Large intestine (tissue), 3 donors: ENCODE data around the gene AQP6. TPM values are rescaled to one million over a fixed set of nuclear protein-coding genes. Genes with fewer than 3 reads are reported as not detected.

Source experiments
- DNase-seq, 2 donors: peaks; one replicate each; pipeline versions ENCODE4 v3.0.0 to v3.0.0-alpha.2; 2013
- H3K27ac ChIP-seq: one replicate; pipeline ENCODE4 v1.5.1; 2013; ENCODE audit warnings: low read length
- H3K27me3 ChIP-seq: 2 replicates; pipeline ENCODE4 v1.6.1; 2013; ENCODE audit warnings: low read length; ENCODE audit not compliant: control insufficient read depth, insufficient read depth
- H3K36me3 ChIP-seq: 2 replicates; pipeline ENCODE4 v1.6.1; 2013; ENCODE audit warnings: low read length; ENCODE audit not compliant: control insufficient read depth, insufficient read depth
- H3K4me1 ChIP-seq: one replicate; pipeline ENCODE4 v1.6.1; 2013; ENCODE audit warnings: low read length; ENCODE audit not compliant: control insufficient read depth, insufficient read depth
- H3K4me3 ChIP-seq: one replicate; pipeline ENCODE4 v1.5.1; 2013; ENCODE audit warnings: low read length
- H3K9me3 ChIP-seq: one replicate; pipeline ENCODE4 v1.6.1; 2013; ENCODE audit warnings: mild to moderate bottlenecking, low read depth, low read length, moderate library complexity; ENCODE audit not compliant: control insufficient read depth
- WGBS: methylation state at CpG from one replicate; pipeline ENCODE4 v1.1.5; 2013; ENCODE audit warnings: low lambda C conversion rate; ENCODE audit not compliant: insufficient coverage; 5-methylcytosine and 5-hydroxymethylcytosine counted together
- polyA plus RNA-seq: library from polyadenylated mRNA; unstranded; fragments of 120-200 nt; gene quantifications from one replicate; pipeline ENCODE4 v1.2.1, GENCODE V29; 2013

AQP6 gene
- polyA plus RNA-seq, 1 donor, result 0.49 TPM

DNA sequence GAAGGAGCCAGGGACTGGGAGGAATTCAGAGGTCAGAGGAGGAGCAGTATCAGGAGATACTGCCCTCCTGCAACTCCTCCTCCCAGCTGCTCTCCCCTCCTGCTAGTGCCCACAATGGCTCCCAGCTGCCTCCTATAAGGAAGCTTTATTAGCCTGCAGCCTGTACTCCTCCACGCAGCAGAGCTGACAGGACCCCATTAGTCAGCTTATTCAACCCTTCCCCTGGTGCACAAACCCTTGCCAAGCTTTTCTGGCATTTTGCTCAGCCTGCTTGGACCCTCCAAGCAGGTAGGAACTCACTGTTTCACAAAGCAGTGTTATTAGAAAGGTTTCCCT lies 29.2 kb upstream of the AQP6 start:
- H3K27me3 ChIP-seq, result peaks cover 2% of the 10 kb centered on the region
- no peak for DNase-seq
- H3K36me3 ChIP-seq, result no peaks in the 10 kb centered on the region
- H3K4me1 ChIP-seq, result peaks cover 19% of the 10 kb centered on the region
- no peaks in the 10 kb centered on the region for H3K9me3 ChIP-seq
- no peak overlapping the region for H3K4me3 ChIP-seq
- H3K27ac ChIP-seq, result no peak overlapping the region
- no CpG with 5 or more reads among the region's 1 CpG for WGBS

DNA sequence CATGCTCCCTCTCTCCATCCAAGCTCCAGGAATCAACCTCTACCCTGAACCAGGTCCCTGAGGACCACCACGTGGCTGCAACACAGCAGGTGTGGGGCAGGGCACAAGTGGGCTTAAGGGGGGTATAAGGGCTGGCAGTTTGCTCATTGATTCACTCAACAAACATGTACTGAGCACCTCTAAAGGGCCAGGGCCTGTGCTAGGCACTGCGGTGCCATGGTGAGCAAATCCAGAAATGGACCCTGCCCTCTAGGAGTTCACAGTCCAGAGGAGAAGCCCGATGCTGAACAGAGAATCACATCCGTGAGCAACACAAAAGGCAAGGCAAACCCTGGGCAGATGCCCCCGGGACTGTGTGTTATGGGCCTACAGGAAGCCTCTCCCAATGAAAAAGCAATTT lies 28.7 kb upstream of the AQP6 start:
- no CpG with 5 or more reads among the region's 5 CpGs for WGBS
- DNase-seq, result no peak
- Histone ChIP-seq H3K27me3 (peaks cover 2% of the 10 kb centered on the region), H3K27ac (no peak overlapping the region), H3K36me3 (no peaks in the 10 kb centered on the region), H3K4me3 (no peak overlapping the region), H3K4me1 (peaks cover 19% of the 10 kb centered on the region), H3K9me3 (no peaks in the 10 kb centered on the region)

DNA sequence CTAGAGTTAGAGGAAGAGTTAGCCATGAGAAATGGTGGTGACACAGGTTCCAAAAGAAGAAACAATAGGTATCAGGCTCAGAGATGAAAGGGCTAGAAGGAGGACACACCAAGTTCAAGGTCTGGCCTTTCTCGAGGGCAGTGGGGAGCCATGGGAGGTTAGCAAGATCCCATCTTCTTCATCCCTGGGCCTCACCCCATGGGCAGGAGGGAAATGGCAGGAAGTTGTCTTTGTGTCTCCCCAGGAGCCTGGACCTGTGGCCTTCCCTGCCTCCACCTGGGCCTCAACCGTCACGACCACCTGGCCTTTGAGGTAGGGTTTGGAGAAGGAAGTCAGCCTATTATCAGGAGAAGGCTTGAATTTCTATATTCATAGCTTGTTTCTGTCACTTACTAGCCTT lies 28.0 kb upstream of the AQP6 start:
- H3K4me3 ChIP-seq, result no peak overlapping the region
- no CpG with 5 or more reads among the region's 3 CpGs for WGBS
- H3K9me3 ChIP-seq, result no peaks in the 10 kb centered on the region
- H3K4me1 ChIP-seq, result peaks cover 19% of the 10 kb centered on the region
- no peak for DNase-seq
- peaks cover 4% of the 10 kb centered on the region for H3K27me3 ChIP-seq
- H3K36me3 ChIP-seq, result no peaks in the 10 kb centered on the region
- no peak overlapping the region for H3K27ac ChIP-seq

DNA sequence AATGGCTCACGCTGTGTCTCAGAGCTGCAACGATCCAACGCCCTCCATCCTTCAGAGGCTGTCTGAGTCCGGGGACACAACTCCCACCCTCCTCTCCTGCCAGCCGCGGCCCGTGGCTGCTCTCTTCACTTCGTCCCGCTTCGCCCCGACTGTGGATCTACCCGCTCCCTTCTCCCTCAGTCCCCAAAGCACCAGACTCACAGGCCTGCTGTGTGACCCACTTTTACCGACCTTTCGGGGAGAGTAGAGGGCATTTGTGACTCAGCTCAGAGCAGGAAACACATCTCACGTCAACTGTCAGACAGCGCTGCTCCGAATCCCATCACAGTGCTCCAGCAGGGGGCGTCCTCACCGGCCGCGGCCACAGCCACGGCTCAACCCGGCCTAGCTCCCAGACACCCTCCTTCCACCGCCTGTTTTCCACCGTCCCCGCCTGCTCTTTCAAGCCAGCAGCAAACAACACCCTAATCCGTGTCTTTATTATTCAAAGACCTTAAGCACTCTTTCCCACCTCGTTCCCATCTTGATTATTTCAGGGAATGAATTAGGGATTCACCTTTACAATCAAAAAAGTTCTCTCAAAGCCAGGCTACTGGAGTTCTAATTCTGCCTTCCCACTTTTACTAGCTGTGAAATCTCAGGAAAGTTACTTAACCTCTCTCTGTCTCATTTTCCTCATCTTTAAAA lies 27.2 kb upstream of the AQP6 start:
- H3K36me3 ChIP-seq, result no peaks in the 10 kb centered on the region
- H3K9me3 ChIP-seq, result no peaks in the 10 kb centered on the region
- H3K4me3 ChIP-seq, result peak overlapping the region; percentile 21
- 4% methylated on average over 4 of the region's 28 CpGs for WGBS
- H3K27ac ChIP-seq, result no peak overlapping the region
- DNase-seq, result peak; percentile 70 to 82
- peaks cover 19% of the 10 kb centered on the region for H3K4me1 ChIP-seq
- peaks cover 4% of the 10 kb centered on the region for H3K27me3 ChIP-seq

DNA sequence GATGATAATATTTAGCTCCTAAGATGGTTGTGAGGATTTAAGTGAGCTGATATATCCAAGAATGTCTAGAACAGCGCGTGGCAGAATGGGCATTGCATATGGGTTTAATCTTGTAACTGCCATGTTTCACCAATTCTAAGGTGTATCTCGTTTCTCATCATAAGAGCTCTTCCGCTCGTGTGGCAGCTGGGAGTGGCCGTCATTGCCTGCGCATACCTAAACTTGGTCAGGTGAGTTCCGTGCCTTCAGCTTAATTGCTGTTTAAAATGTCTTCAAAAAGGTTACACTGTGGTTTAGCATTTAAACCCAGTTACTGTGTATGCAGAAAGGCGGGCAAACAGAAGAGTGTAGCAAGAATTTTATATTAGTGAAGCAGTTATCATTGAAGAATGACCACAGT lies 26.7 kb upstream of the AQP6 start:
- DNase-seq, result no peak
- Histone ChIP-seq H3K36me3 (no peaks in the 10 kb centered on the region), H3K27me3 (peaks cover 4% of the 10 kb centered on the region), H3K27ac (no peak overlapping the region), H3K9me3 (no peaks in the 10 kb centered on the region), H3K4me3 (no peak overlapping the region), H3K4me1 (peaks cover 19% of the 10 kb centered on the region)
- 80% methylated on average over 1 of the region's 9 CpGs for WGBS

DNA sequence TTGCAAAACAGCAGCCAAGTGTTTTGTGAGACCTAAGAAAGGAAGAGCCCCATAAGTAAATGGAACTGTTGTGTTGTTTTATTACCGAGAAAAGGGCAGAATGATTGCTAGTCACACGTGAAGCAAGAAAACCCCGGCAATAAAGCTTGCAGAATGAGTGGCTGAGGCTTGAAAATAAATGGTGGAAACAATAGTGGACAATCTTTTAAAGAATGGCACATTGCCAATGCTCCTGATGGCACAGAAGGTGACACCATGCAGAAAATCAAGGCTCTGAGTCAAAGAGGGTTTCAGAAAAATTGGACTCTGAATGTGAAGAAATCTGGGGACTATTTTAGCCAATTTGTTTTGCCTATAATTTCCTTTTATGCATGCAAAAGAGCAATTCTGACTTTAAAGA lies 26.2 kb upstream of the AQP6 start:
- Histone ChIP-seq H3K4me3 (no peak overlapping the region), H3K27ac (no peak overlapping the region), H3K36me3 (no peaks in the 10 kb centered on the region), H3K4me1 (peaks cover 19% of the 10 kb centered on the region), H3K9me3 (no peaks in the 10 kb centered on the region), H3K27me3 (peaks cover 4% of the 10 kb centered on the region)
- 20% methylated on average over 1 of the region's 3 CpGs for WGBS
- DNase-seq, result no peak

DNA sequence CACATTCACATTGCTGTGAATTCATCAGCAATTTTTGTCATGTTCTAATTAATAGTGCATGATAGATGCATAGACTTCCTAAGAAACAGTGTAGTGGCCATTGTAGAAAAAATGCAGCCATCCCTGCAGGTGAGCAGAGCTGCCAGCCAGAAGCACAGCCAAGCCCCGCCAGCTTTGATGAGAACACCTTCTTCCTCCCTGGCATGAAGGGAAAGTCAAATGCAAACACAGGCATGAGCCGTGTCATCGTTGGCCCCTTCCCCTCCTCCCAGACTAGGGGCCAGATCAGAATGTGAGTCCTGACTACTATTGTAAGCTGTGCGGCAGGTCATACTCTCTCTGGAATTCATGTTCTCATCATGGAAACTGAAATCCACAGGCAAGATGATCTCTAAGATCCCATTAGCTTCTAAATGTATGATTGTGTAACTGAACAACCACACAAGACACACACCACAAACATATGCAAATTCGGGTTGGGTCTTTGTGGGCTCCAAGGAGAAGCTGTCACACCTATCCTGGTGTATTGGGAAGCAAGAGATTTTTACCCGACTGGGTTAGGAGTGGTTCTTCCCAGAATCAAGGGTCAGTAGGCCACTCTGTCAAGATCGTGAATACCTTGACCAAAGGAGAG lies 25.0 kb upstream of the AQP6 start:
- Histone ChIP-seq H3K36me3 (no peaks in the 10 kb centered on the region), H3K27ac (no peak overlapping the region), H3K9me3 (no peaks in the 10 kb centered on the region), H3K4me3 (no peak overlapping the region), H3K27me3 (peaks cover 4% of the 10 kb centered on the region), H3K4me1 (peaks cover 19% of the 10 kb centered on the region)
- no CpG with 5 or more reads among the region's 7 CpGs for WGBS
- no peak for DNase-seq

DNA sequence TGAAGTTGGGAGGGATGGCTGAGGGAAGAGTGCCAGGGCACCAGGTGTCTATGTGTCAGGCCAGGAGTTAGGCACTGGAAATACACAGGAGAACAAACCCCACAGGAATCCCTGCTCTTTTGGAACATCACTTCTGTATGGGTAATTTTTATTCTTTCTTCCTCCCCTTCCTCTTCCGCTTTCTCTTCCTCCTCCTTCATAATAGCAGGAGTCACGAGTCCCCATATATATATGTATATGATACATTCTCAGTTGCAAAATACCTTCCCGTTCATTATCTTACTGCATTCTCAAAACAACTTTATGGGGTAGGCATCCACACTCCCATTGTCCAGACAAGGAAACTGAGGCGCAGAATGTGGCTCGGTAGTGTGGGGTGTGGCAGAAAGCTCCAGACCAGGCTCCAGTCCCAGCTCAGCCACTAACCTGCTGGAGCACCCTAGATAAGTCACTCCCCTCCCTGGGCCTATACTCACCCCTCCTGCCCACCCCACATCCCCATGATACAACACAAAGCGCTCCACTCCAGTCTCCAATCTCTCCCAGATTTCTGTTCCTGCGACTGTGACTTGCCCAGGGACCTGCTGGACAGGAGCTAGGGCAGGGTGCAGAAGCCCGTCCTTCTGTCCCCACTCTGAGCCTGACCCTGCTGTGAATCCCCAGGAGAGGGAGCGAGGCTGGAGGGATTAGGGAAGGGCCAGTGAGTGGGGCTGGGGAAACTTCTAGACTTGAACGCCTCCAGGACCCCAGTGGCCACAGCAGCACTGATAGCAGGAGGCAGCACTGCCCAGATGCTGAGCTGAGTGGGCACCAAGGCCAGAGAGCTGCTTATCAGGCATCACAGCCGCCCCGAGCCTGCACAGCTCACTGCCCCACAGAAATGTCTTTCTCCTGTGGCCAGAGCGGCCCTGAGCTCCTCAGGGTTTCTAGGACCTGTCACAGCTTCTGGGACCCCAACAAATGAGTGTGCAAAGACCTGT lies 23.6 kb upstream of the AQP6 start:
- H3K27me3 ChIP-seq, result peaks cover 9% of the 10 kb centered on the region
- no peak overlapping the region for H3K27ac ChIP-seq
- no peak for DNase-seq
- WGBS, result 100% methylated on average over 1 of the region's 13 CpGs
- peaks cover 16% of the 10 kb centered on the region for H3K4me1 ChIP-seq
- H3K36me3 ChIP-seq, result no peaks in the 10 kb centered on the region
- no peak overlapping the region for H3K4me3 ChIP-seq
- H3K9me3 ChIP-seq, result no peaks in the 10 kb centered on the region

DNA sequence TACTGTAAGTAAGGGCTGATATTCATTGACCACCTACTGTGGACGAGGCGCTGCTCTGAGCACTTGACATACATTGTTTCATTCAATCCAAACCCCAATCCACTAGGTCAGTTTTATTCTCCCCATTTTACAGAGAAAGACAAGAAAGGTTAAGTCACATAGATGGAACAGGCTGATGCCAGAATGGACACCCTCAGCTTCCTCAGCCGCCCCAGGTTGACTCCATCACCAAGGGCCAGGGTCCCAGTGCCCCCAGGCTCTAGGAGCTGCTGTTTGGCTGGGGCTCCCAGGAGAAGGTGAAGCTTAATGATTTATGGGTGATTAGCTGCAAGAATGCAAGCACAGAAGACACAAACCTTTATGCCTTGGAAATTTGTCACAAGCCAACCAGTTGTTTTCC lies 22.9 kb upstream of the AQP6 start:
- Histone ChIP-seq H3K9me3 (no peaks in the 10 kb centered on the region), H3K27ac (no peak overlapping the region), H3K4me3 (no peak overlapping the region), H3K27me3 (peaks cover 16% of the 10 kb centered on the region), H3K36me3 (no peaks in the 10 kb centered on the region), H3K4me1 (peaks cover 14% of the 10 kb centered on the region)
- WGBS, result no CpG with 5 or more reads among the region's 3 CpGs
- DNase-seq, result no peak
